Effector memory CD8-positive, alpha-beta T cell (primary cell): ENCODE data around the gene TARDBP.
"Not testable (repeated sequence)": the region's sequence is repeated elsewhere in the genome, so short reads cannot be mapped to it uniquely, and the experiment has no call there.

Experiments used
- ATAC-seq: fragments of 150-1000 bp; cut with Tn5 transposase; replicated peaks from 2 replicates; pipeline ENCODE4 v1.10.0; 2021; ENCODE audit warnings: mild to moderate bottlenecking, moderate library complexity
- DNase-seq, 3 experiments: peaks; one replicate each; pipeline ENCODE4 v3.0.0; 2021
- H3K27ac Mint-ChIP-seq, 2 donors: one replicate each; pipeline ENCODE4 v1.8.0; 2022; ENCODE audit warnings: mild to moderate bottlenecking in 2 of 2, mixed read lengths in 2 of 2, moderate library complexity in 2 of 2
- H3K27me3 Mint-ChIP-seq, 2 donors: one replicate each; pipeline ENCODE4 v1.8.0; 2022; ENCODE audit warnings: mixed read lengths in 2 of 2
- H3K36me3 Mint-ChIP-seq: one replicate; pipeline ENCODE4 v1.8.0; 2022; ENCODE audit warnings: mild to moderate bottlenecking, moderate library complexity, mixed read lengths; ENCODE audit not compliant: insufficient read depth
- H3K4me1 Mint-ChIP-seq, 2 donors: one replicate each; pipeline ENCODE4 v1.8.0; 2022; ENCODE audit warnings: low read depth in 2 of 2, mixed read lengths in 2 of 2
- H3K4me3 Mint-ChIP-seq, 2 donors: one replicate each; pipeline ENCODE4 v1.8.0; 2022; ENCODE audit warnings: mild to moderate bottlenecking in 2 of 2, mixed read lengths in 2 of 2, moderate library complexity in 2 of 2
- H3K9me3 Mint-ChIP-seq, 2 donors: one replicate each; pipeline ENCODE4 v1.8.0; 2022; ENCODE audit warnings: mixed read lengths in 2 of 2

Gene TARDBP

GRCh38 chr1:11024154-11024873, 11.9 kb downstream of the TARDBP start:
- Mint-ChIP-seq H3K36me3 (peaks cover 81% of the 10 kb centered on the region), H3K4me3 (no peak overlapping the region)
- DNase-seq: no peak

GRCh38 chr1:11024874-11025203, 12.4 kb downstream of the TARDBP start:
- H3K36me3 Mint-ChIP-seq: peaks cover 76% of the 10 kb centered on the region
- H3K27me3 Mint-ChIP-seq: no peaks in the 10 kb centered on the region
- DNase-seq: no peak
- no peak for ATAC-seq
- peaks cover 10 to 31% of the 10 kb centered on the region in 2 donors for H3K4me1 Mint-ChIP-seq
- H3K27ac Mint-ChIP-seq: no peak overlapping the region
- no peaks in the 10 kb centered on the region for H3K9me3 Mint-ChIP-seq
- no peak overlapping the region for H3K4me3 Mint-ChIP-seq

More at GRCh38 chr1:11024154-11024873, 11.9 kb downstream of the TARDBP start:
- ATAC-seq: no peak
- H3K4me1 Mint-ChIP-seq: peaks cover 10 to 31% of the 10 kb centered on the region in 2 donors
- H3K27ac Mint-ChIP-seq: no peak overlapping the region
- H3K9me3 Mint-ChIP-seq: no peaks in the 10 kb centered on the region
- H3K27me3 Mint-ChIP-seq: no peaks in the 10 kb centered on the region

- ATAC-seq (no peak), DNase-seq (no peak)
- H3K36me3 Mint-ChIP-seq: peaks cover 68% of the 10 kb centered on the region
- H3K4me1 Mint-ChIP-seq: peaks cover 10 to 31% of the 10 kb centered on the region in 2 donors
- H3K4me3 Mint-ChIP-seq: no peak overlapping the region
- H3K27me3 Mint-ChIP-seq: no peaks in the 10 kb centered on the region
- H3K27ac Mint-ChIP-seq: no peak overlapping the region
- no peaks in the 10 kb centered on the region for H3K9me3 Mint-ChIP-seq
These were observed 13.2 kb downstream of the TARDBP start for GRCh38 chr1:11025618-11026017.

- DNase-seq: no peak
- H3K27ac Mint-ChIP-seq: no peak overlapping the region
- H3K27me3 Mint-ChIP-seq: no peaks in the 10 kb centered on the region
- H3K4me3 Mint-ChIP-seq: no peak overlapping the region
- peaks cover 10 to 31% of the 10 kb centered on the region in 2 donors for H3K4me1 Mint-ChIP-seq
- H3K9me3 Mint-ChIP-seq: no peaks in the 10 kb centered on the region
- peaks cover 64% of the 10 kb centered on the region for H3K36me3 Mint-ChIP-seq
- ATAC-seq: no peak
These were observed 13.6 kb downstream of the TARDBP start for GRCh38 chr1:11026052-11026451.

GRCh38 chr1:11026903-11027302, 14.4 kb downstream of the TARDBP start:
- H3K36me3 Mint-ChIP-seq: peaks cover 63% of the 10 kb centered on the region
- H3K27me3 Mint-ChIP-seq: no peaks in the 10 kb centered on the region
- no peak overlapping the region for H3K27ac Mint-ChIP-seq
- H3K9me3 Mint-ChIP-seq: no peaks in the 10 kb centered on the region
- H3K4me3 Mint-ChIP-seq: no peak overlapping the region
- ATAC-seq (no peak), DNase-seq (no peak)
- H3K4me1 Mint-ChIP-seq: peaks cover 9 to 29% of the 10 kb centered on the region in 2 donors

DNA sequence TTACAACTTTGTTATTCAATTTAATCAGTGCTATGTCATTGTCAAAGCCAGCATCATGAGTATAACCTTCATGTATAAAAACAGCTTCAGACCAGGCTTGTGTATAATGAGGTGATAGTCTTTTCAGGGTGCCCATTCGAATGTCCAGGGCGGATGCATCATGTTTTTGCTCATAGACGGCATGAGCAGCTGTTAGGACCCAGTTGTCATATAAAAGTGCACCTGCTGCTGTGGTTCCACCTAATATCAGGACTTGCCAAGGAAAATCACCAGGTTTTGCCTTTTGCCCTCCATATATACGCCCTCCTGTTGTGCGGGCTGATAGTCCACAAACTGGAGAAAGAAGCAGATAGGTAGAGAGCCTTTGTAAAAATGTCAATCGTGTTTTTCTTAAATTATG, 14.9 kb downstream of the TARDBP start:
- DNase-seq (no peak), ATAC-seq (no peak)
- peaks cover 6 to 27% of the 10 kb centered on the region in 2 donors for H3K4me1 Mint-ChIP-seq
- H3K27ac Mint-ChIP-seq: no peak overlapping the region
- no peaks in the 10 kb centered on the region for H3K27me3 Mint-ChIP-seq
- no peak overlapping the region for H3K4me3 Mint-ChIP-seq
- peaks cover 63% of the 10 kb centered on the region for H3K36me3 Mint-ChIP-seq
- H3K9me3 Mint-ChIP-seq: no peaks in the 10 kb centered on the region

GRCh38 chr1:11028018-11028417, 15.6 kb downstream of the TARDBP start:
- Mint-ChIP-seq H3K4me3 (no peak overlapping the region), H3K27ac (peak overlapping the region in 1 of 2 donors; percentile 48), H3K9me3 (no peaks in the 10 kb centered on the region), H3K4me1 (peaks cover 5 to 25% of the 10 kb centered on the region in 2 donors), H3K27me3 (no peaks in the 10 kb centered on the region), H3K36me3 (peaks cover 56% of the 10 kb centered on the region)
- no peak for DNase-seq
- ATAC-seq: no peak

DNA sequence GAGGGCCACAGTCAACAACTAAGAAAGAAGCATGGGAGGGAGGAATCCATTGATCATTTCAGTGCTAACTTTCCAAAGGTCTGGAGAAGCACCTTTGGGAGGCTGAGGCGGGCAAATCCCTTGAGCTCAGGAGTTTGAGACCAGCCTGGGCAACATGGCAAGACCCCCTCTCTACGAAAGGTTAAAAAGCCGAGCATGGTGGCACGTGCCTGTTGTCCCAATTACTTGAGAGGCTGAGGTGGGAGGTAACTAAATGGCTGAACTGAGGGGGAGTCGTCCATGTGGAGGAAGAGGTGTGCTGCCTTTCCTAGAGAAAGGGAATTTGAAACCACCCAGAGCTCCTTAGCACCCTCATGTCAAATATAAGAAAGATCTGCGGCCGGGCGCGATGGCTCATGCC, 18.4 kb downstream of the TARDBP start:
- H3K27ac Mint-ChIP-seq: peak overlapping the region in 1 of 2 donors; percentile 23
- DNase-seq: no peak
- no peaks in the 10 kb centered on the region for H3K9me3 Mint-ChIP-seq
- peaks cover 0 to 4% of the 10 kb centered on the region in 2 donors for H3K4me1 Mint-ChIP-seq
- H3K4me3 Mint-ChIP-seq: no peak overlapping the region
- no peak for ATAC-seq
- no peaks in the 10 kb centered on the region for H3K27me3 Mint-ChIP-seq
- peaks cover 35% of the 10 kb centered on the region for H3K36me3 Mint-ChIP-seq

GRCh38 chr1:11031624-11032262, 19.3 kb downstream of the TARDBP start:
- ATAC-seq (no peak), DNase-seq (no peak)
- H3K9me3 Mint-ChIP-seq: no peaks in the 10 kb centered on the region
- no peak overlapping the region for H3K4me3 Mint-ChIP-seq
- peaks cover 35% of the 10 kb centered on the region for H3K36me3 Mint-ChIP-seq
- H3K27me3 Mint-ChIP-seq: no peaks in the 10 kb centered on the region
- H3K4me1 Mint-ChIP-seq: peaks cover 0 to 3% of the 10 kb centered on the region in 2 donors
- peak overlapping the region in 1 of 2 donors; percentile 23 for H3K27ac Mint-ChIP-seq

DNA sequence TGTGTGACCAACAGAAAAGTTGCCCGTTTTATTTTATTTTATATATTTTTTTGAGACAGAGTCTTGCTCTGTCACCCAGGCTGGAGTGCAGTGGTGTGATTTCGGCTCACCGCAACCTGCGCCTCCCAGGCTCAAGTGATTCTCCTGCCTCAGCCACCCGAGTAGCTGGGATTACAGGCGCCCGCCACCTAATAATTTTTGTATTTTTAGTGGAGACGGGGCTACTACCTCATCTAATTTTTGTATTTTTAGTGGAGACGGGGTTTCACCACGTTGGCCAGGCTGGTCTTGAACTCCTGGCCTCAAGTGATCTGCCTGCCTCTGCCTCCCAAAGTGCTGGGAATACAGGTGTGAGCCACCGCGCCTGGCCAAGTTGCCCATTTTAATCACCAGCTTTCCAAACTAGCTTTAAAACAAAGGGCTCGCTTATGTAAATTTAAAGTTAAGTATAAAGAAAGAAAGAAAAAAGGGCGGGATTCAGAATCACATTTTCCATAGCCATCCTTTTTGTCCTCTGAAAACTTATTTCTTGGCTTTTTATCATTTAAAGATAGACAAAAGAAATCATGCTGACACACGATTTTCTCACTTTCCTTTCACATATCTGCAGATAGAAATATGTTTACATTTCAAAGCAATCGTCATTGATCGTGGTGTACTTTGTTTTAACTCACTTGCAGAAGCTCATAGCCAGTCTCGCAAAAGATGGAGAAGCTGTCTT, 24.7 kb downstream of the TARDBP start:
- not testable (repeated sequence) for H3K9me3 Mint-ChIP-seq, DNase-seq, ATAC-seq, H3K27ac Mint-ChIP-seq, H3K36me3 Mint-ChIP-seq, H3K27me3 Mint-ChIP-seq, H3K4me1 Mint-ChIP-seq, H3K4me3 Mint-ChIP-seq

- ATAC-seq (peak; percentile 100), DNase-seq (peak; percentile 87 to 90 (median 87))
- H3K4me1 Mint-ChIP-seq: no peaks in the 10 kb centered on the region
- H3K27me3 Mint-ChIP-seq: no peaks in the 10 kb centered on the region
- peaks cover 3% of the 10 kb centered on the region for H3K36me3 Mint-ChIP-seq
- no peak overlapping the region for H3K4me3 Mint-ChIP-seq
- no peak overlapping the region for H3K27ac Mint-ChIP-seq
- H3K9me3 Mint-ChIP-seq: no peaks in the 10 kb centered on the region
These were observed 25.3 kb downstream of the TARDBP start for GRCh38 chr1:11037740-11038182.

- ATAC-seq: no peak
- Mint-ChIP-seq H3K27ac (no peak overlapping the region), H3K4me3 (no peak overlapping the region), H3K36me3 (no peaks in the 10 kb centered on the region), H3K9me3 (no peaks in the 10 kb centered on the region), H3K4me1 (no peaks in the 10 kb centered on the region), H3K27me3 (no peaks in the 10 kb centered on the region)
- DNase-seq: no peak
These were observed 27.1 kb downstream of the TARDBP start for GRCh38 chr1:11039351-11040104.

DNA sequence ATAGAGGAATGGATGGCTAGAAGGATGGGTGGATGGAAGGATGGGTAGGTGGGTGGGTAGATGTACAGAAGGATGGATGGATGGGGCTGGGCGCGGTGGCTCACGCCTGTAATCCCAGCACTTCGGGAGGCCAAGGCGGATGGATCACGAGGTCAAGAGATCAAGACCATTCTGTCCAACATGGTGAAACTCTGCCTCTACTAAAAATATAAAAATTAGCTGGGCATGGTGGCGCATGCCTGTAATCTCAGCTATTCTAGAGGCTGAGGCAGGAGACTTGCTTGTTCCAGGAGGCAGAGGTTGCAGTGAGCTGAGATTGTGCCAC, 27.6 kb downstream of the TARDBP start:
- H3K36me3 Mint-ChIP-seq, DNase-seq, ATAC-seq, H3K4me3 Mint-ChIP-seq, H3K27ac Mint-ChIP-seq, H3K27me3 Mint-ChIP-seq, H3K9me3 Mint-ChIP-seq, H3K4me1 Mint-ChIP-seq: not testable (repeated sequence)
